ENCODE measurements around the gene LPAR1. TPM values are rescaled to one million over a fixed set of nuclear protein-coding genes. Genes with fewer than 3 reads are reported as not detected.
"Not testable (repeated sequence)": the region's sequence is repeated elsewhere in the genome, so short reads cannot be mapped to it uniquely, and the experiment has no call there.

LPAR1 gene
- total RNA-seq, result 46.0 and 61.3 TPM in 2 replicates
- 24.4 TPM for polyA plus RNA-seq (2012)

GRCh38 chr9:111038331-111039230 is at the start of gene LPAR1:
Gene LPAR1 (minus strand): TSS chr9:111038470. CDS start chr9:110972117, 66,353 bp downstream.
- DNase-seq (ENCODE audit: low read depth), result peak; percentile 73

DNA sequence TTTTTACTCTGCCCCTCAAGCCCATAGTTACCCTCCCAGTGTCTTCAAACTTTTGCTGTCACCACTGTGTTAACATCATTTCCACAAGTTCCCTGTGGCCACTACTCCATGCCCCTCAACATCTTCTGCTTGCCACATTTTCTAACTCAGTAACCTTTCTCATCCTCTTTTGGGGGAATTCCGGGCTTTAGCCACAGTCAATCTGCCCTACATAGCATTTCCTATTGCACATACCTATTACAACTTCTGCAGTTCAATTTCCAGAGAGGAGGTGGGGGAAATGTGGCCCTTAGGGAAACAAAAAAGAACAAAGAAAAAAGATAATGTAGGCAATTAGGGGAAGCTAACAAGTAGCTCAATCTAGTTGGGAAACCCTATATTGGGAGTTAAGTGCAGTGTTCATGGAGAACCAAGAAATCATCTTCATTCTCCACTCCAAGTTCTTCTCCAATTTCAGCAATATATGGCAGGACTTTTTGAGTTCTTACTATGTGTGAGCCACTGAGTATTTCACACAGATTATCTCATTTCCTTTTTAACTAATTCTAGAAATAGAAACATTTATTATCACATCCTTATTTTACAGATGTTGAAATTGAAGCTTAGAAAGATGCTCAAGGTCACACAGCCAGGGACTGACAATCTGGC is 40.2 kb upstream of the LPAR1 start:
- no peak for DNase-seq (ENCODE audit: low read depth)

DNA sequence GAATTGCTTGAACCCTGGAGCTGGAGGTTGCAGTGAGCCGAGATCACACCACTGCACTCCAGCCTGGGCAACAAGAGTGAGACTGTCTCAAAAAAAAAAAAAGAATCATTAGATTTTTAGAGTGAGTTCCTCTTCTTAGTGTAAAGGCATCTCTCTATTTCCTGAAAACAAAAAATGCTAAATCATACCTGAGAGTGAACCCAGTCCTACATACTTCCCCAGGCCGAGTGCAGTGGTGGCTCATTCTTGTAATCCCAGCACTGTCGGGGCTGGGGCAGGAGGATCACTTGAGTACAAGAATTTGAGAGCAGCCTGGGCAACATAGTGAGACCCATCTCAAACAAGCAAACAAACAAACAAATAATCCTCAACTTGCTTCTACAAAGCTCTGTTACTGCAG is 38.2 kb upstream of the LPAR1 start:
- DNase-seq (ENCODE audit: low read depth), result no peak

GRCh38 chr9:111076042-111076441 is 37.8 kb upstream of the LPAR1 start:
- DNase-seq (ENCODE audit: low read depth), result no peak

DNA sequence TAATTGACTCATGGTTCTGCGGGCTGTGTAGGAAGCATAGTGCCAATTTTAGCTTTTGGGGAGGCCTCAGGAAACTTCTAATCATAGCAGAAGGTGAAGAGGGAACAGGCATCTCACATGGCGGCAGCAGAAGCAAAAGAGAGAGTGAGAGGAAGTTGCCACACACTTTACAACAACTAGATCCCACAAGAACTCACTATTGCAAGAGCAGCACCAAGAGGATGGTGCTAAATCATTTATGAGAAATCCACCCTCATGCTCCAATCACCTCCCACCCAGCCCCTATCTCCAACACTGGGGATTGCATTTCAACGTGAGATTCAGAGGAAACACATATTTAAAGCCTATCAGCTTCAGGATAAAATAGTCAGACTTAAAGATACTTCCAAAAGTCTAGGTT is 36.1 kb upstream of the LPAR1 start:
- no peak for DNase-seq (ENCODE audit: low read depth)

DNA sequence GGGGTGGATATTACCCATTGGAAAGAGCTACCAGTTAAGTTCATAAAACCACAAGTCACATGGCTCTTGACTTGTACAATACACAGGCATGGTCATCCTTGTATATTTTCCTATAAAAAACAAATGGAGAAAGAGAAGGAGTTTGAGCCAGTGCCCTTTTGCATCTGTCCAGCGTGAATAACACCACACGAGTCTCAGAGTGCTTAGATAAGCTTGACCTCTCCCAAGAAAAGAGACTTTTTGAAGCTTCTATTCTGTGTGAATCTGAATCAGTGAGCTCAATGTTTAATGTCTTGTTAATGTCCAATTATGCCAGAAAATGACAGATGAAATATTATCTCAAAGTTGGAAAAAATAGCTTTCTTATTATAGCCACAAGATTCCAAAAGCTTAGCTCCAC is 30.9 kb upstream of the LPAR1 start:
- DNase-seq (ENCODE audit: low read depth), result no peak

DNA sequence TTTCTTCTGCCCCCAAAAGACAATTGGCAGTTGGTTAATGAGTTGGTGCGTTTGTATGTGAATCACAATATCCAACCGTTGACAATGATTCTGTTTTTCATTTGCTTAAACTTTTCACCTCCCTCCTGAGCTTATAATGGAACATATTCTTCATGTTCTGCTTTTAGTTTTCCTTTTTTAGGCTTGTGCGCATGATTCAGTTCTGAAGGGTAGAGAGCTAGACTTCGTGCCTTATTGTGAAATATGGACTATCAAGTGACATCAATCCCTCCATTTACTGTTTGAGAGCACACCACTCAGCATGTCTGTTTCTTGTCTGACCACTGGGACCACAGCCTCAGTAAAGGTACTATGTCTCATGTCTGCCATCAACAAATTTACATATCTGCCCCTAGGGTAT is 30.5 kb upstream of the LPAR1 start:
- DNase-seq (ENCODE audit: low read depth), result no peak

GRCh38 chr9:111068383-111068730 is 30.1 kb upstream of the LPAR1 start:
- DNase-seq (ENCODE audit: low read depth), result no peak

GRCh38 chr9:111066468-111066867 is 28.2 kb upstream of the LPAR1 start:
- DNase-seq (ENCODE audit: low read depth), result no peak

DNA sequence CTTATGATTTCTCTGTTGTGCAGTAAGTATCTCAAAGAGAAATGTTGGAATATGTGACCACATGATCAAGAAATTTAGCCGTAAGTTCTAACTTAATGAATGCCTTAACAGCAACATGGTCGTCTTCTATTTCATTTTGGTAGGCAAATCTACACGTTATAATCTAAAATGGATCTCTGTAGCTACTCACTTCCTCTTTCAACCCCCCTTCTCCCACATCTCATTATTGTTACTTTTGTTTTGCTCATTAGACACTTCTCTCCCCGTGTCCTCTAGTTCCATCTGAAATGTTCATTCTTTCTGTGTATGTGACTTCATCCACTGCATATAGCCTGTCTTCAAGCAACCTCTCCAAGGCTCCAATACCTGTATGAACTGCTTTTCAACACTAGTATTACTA is 27.1 kb upstream of the LPAR1 start:
- no peak for DNase-seq (ENCODE audit: low read depth)

DNA sequence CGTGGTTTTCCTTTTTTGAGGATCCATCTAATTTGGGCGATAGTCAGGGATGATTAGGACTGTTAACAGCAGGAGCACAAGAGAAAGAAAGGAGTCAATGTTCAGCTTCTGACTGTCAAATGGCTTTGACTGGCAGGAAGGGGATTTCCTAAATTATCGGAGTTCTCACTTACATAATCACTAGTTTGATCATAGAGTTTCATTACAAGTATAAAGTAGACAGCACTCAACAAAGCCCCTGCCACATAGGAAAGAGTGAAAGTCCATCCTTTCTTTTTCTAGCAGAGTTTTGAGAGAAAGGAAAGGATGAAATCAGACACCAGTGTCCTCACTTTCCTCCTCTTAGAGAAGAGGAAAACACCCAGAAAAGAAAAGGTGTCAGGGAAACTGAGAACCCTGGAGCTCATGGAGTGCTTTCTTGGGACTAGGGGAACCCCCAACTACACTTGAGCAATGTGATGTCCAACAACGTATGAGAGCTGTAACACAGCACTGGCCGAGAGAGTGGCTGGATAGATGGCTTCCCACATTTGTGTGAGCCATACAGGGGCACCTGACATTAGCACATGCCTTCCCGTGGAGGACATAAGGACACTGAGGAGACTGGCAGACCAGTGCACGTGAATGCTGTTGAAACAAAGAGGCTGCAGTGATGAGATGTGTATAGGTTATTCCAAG is 26.0 kb upstream of the LPAR1 start:
- DNase-seq (ENCODE audit: low read depth), result no peak

GRCh38 chr9:111063332-111063731 is 25.1 kb upstream of the LPAR1 start:
- no peak for DNase-seq (ENCODE audit: low read depth)

- DNase-seq (ENCODE audit: low read depth), result no peak
These were observed 19.9 kb upstream of the LPAR1 start for GRCh38 chr9:111058166-111058565.

- DNase-seq (ENCODE audit: low read depth), result no peak
These were observed 18.3 kb upstream of the LPAR1 start for GRCh38 chr9:111056538-111056937.

- DNase-seq (ENCODE audit: low read depth), result no peak
These were observed 14.5 kb upstream of the LPAR1 start for GRCh38 chr9:111052791-111053190.

GRCh38 chr9:111051400-111051799 is 13.1 kb upstream of the LPAR1 start:
- DNase-seq (ENCODE audit: low read depth), result no peak

GRCh38 chr9:111050819-111051218 is 12.5 kb upstream of the LPAR1 start:
- no peak for DNase-seq (ENCODE audit: low read depth)

GRCh38 chr9:111047287-111047686 is 9.0 kb upstream of the LPAR1 start:
- not testable (repeated sequence) for DNase-seq (ENCODE audit: low read depth)

- no peak for DNase-seq (ENCODE audit: low read depth)
These were observed 3.6 kb upstream of the LPAR1 start for GRCh38 chr9:111041902-111042301.

DNA sequence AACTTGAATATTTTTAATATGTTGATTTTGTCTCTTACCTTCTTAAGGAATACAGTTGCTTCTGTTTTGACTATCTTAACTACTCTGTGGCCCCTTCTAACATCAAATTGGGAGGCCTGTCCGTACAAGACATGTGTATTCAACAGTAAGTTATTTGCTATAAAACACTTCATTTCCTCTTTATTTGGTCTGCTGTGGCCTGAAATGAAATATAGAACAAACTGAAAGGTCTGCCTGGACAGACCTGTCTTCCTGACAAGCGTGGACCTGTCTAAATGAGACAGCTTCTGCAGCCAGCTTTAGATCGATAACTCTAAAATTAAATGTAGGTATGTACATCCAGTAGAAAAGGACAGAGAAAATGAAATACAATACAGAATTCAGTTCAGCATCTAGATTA is 2.2 kb upstream of the LPAR1 start:
- no peak for DNase-seq (ENCODE audit: low read depth)

DNA sequence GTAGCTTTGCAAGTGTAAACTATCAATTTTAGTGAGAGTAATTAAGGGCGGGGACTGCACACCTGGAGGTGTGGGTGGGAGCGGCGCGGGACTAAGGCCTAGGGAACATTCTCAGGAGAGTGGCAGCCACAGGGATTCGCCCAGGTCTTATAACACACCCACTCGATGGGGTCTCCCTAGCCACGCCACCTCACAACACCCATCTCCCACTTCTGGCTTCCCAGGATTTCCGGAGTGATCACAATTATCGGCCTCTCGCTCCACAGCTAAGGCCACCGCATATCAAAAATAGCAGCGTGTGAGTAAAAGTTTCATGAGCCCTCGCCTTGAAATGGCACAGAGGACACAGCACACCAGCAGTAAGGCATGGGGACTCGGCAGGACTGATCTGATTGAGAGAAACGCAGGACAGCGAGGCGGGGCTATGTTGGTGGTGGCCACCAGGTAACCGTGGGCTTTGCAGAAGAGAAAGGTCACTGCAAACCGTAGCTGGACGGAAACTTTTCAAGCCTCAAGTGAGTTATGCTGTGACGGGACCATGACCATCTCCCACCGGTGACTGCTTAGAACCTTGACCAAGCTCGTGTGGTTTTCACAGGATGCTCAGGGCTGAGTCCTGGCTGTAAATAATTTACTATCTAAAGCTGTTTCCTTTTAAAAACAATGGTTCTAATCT is 1.1 kb upstream of the LPAR1 start:
- DNase-seq (ENCODE audit: low read depth), result no peak

All from myocyte (in vitro differentiated cells).